ENCODE results near the gene ARSA.

DNA sequence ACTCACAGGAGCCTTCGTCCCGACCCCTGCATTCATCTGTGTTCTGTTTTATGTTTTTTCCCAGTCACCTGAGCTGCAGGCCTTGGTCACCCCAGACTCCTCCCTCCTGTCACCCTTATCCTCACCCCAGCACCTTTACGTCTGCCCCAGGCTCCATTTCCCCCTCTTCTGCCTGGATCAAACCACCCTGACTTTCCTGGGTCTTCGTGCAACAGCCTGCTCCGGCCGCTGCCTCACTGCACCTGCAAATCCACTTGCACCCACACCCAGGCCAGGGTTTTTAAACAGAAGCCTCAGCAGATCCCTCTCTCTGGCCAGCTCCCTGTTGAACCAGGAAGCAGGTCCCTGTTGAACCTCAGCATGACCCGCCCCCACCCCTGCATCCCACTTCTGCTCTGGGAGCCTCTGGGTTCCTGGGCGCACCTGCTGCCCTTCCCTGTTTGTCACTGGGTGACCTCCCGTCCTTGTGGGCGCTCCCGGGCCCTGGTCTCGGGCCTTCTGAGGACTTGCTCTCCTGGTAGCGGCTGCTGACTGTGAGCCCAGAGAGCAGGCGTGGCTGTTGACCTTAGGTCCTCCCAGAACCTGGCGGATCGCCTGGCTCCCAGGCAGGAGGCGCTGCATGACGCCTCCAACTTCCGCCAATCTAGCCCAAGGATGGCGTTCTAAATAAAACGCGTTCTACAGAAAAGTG, 14.5 kb downstream of the ARSA start:
- peak in 1 of 2 donors; percentile 17 for TF ChIP-seq POLR2A (IDR thresholded peaks at IDR 0.05)
- TF ChIP-seq, protein P1, sequence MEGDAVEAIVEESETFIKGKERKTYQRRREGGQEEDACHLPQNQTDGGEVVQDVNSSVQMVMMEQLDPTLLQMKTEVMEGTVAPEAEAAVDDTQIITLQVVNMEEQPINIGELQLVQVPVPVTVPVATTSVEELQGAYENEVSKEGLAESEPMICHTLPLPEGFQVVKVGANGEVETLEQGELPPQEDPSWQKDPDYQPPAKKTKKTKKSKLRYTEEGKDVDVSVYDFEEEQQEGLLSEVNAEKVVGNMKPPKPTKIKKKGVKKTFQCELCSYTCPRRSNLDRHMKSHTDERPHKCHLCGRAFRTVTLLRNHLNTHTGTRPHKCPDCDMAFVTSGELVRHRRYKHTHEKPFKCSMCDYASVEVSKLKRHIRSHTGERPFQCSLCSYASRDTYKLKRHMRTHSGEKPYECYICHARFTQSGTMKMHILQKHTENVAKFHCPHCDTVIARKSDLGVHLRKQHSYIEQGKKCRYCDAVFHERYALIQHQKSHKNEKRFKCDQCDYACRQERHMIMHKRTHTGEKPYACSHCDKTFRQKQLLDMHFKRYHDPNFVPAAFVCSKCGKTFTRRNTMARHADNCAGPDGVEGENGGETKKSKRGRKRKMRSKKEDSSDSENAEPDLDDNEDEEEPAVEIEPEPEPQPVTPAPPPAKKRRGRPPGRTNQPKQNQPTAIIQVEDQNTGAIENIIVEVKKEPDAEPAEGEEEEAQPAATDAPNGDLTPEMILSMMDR (IDR thresholded peaks at IDR 0.05), result no peak
